ENCODE data around the gene ROR1.

ROR1 gene

GRCh38 chr1:63773815-63774616 is at the start of gene ROR1:
ROR1 (plus strand) TSS chr1:63774017.
- DNase-seq = peak; percentile 76

GRCh38 chr1:63724375-63724899 is 49.4 kb upstream of the ROR1 start:
- no peak for DNase-seq

DNA sequence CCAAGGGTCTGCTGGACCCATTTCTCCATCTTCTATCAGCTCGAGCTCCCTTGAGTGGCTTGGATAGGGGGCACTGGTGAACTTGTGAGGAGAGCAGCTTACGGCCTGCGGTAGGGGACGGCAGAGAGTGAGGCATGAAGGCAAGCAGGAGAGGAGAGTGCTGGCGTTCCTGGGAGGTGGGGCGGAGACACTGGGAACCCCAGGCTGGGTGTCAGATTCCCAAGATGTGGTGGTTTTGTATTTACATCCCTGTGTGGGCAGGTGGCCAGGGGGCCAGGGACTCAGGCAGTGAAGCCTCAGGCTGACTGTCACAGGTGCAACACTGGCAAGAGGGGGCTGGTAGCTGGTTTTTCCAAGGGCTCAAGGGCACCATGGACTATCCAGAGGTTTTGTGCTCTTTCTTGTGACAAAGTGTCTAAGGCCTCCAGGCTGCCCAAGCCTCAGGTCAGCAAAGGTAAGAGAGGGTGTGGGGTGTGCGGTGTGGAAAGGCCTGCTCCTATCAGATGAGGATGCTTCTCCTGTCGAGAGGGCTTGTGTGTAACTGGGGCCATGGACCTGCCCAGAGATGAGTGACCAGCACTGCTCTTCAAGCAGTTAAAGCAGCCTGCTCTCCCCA is 45.1 kb upstream of the ROR1 start:
- no peak for DNase-seq

DNA sequence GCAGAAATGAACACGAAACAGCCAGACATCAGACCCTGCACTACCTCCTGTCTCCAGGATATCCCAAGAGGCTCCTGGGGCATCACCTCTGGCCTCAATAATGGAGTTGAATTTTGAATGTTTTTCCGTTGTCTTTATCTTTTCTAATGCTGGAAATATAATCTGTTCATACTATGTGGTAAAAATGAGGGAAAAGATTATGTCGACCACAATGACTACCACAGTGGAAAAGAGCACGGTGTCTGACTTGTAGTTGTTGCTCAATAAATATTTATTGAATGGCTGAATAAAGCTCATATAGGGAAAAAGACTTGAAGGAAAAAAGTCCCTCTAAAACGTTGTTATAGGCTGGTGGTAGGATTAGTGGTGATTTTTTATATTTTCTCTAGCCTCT is 44.6 kb upstream of the ROR1 start:
- DNase-seq = no peak

- DNase-seq = no peak
Measured at GRCh38 chr1:63730211-63730610, 43.6 kb upstream of the ROR1 start.

GRCh38 chr1:63731117-63732043 is 42.4 kb upstream of the ROR1 start:
- DNase-seq = no peak

GRCh38 chr1:63732666-63733065 is 41.2 kb upstream of the ROR1 start:
- DNase-seq = no peak

GRCh38 chr1:63738772-63739171 is 35.0 kb upstream of the ROR1 start:
- no peak for DNase-seq

DNA sequence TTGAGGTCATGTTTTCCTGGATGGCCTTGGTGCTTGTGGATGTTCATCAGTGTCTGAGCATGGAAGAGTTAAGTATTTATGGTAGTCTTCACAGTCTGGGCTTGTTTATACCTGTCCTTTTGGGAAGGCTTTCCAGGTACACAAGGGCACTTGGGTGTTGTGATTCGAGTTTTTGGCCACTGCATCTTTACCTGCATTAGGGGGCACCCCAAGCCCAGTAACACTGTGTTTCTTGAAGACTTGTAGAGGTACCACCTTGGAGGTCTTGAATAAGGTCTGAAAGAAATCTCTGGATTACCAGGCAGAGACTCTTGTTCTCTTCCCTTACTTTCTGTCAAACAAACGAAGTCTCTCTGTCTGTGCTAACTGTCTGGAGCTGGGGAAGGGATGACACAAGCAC is 34.4 kb upstream of the ROR1 start:
- no peak for DNase-seq

GRCh38 chr1:63740432-63740831 is 33.4 kb upstream of the ROR1 start:
- DNase-seq = no peak

DNA sequence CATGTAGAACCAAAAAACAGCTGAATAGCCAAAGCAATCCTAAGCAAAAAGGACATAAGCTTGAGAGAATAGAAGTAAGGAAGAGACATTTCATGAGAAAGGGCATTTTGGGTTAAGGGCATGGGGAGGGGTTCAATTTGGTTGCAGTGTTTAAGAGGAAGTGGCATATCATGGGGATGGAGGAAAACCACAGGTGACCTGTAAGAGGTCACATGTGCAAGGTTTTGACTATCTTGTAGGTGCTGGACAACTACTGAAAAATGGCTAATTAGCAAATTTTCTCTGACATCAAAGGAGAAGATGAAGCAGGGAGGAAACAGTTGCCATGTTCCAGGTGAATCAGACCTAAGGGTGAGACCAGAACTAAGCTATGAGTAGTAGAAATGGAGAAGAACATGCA is 31.3 kb upstream of the ROR1 start:
- no peak for DNase-seq

DNA sequence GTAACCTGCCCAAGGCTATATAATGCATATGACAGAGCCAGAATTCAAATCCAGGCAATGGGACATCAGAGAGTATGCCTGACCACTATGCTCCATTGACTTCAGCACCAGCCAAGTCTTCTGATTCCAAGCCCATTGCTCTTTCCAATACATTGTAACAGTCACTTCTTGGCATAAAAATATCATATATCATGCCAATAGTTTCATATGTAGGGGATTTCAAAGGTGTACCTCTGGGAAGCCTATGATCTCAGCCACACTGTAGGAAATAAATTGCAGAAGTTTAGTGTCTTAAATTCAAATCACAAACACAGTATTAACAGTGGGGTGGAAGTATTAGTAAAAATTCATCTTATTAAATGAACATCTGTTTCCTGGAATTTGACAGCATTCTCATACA is 30.0 kb upstream of the ROR1 start:
- DNase-seq = no peak

- no peak for DNase-seq
Measured at GRCh38 chr1:63746129-63746864, 27.5 kb upstream of the ROR1 start.

DNA sequence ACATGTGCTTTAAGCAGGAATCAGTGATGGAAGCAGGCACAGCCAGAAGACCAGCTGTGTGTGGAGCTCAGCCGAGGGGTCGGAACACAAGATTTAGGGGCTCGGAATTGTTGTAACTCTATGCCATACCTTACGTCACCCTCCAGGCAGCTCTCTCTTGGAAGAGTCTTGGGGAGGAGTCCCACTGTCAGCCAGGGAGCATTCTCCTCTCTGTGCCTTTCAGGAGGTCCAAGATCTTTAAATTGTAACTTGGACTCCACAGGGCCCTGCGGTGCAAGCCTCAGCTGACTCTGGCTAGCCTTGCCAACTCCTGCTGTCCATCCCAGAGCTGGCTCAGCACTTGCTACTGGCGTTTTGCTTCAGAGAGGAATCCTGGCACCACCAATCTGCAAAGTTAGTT is 26.4 kb upstream of the ROR1 start:
- no peak for DNase-seq

DNA sequence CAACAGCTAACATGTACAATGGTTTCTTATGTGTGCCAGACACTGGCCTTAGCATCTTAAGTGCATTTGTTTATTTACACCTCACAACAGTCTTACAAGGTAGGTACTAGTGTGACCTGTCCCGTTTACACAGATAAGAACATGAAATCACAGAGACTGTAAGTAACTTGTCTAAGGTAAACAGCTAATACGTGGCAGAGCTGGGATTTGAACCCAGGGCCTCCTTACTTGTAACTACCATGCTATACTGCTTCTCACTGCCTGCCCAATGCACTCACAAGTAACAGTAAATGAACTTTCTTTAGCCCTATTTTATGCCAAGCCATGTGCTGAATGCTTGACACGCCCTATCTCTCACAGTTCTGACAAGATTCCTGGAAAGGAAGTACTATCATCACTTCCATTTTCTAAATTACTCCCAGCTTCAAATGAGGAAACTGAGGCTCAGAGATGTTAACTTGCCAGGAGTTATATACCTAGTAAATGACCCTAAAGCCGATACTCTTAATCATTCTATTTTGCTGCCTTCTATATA is 25.7 kb upstream of the ROR1 start:
- DNase-seq = no peak

- no peak for DNase-seq
Measured at GRCh38 chr1:63748641-63749040, 25.2 kb upstream of the ROR1 start.

DNA sequence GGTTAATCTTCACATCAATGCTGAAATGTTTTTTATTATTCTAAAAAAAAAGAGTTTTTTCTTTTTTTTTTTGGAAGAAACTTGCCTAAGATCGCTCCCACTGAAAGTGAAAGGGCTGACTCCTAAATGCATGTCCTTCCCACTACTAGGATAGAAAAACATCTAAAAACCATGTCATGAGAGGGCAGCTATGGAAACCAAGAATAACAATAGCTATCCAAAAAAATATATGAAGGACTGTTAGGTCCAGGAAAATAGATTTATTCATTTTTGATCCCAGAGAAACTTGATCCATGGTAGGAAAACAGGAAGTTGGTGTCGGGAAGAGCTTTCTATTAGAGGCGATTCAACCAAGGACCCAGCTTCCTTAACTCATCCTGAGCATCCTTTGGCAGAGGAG is 23.1 kb upstream of the ROR1 start:
- DNase-seq = no peak

DNA sequence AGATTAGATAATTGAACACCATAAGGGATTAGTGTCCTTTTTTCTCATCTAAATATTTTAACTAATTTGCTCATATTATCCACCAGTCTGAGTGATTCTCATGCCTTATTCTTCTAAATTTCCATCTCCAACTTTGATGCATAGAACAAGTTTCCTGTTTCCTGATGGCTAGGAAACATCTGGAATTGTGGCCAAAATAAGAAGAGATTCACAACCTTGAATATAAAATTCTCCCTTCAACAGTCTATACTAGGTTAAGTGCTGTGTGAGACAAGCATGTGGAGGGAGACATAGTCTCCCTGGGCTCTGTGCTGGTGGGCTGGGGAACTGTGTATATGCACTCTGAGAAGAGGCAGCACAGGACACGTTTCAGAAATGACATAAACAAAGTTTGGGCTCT is 21.6 kb upstream of the ROR1 start:
- DNase-seq = no peak

DNA sequence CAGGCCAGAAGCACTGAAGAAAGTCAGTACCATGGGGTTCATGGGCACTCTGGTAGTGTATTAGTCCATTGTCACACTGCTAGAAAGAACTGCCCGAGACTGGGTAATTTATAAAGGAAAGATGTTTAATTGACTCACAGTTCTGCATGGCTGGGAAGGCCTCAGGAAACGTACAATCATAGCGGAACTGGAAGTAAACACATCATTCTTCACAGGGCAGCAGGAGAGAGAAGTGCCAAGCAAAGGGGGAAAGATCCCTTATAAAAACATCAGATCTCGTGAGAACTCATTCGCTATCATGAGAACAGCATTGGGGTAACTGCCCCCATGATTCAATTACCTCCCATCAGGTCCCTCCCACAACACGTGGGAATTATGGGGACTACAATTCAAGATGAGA is 20.2 kb upstream of the ROR1 start:
- no peak for DNase-seq

GRCh38 chr1:63756839-63757238 is 17.0 kb upstream of the ROR1 start:
- no peak for DNase-seq

DNA sequence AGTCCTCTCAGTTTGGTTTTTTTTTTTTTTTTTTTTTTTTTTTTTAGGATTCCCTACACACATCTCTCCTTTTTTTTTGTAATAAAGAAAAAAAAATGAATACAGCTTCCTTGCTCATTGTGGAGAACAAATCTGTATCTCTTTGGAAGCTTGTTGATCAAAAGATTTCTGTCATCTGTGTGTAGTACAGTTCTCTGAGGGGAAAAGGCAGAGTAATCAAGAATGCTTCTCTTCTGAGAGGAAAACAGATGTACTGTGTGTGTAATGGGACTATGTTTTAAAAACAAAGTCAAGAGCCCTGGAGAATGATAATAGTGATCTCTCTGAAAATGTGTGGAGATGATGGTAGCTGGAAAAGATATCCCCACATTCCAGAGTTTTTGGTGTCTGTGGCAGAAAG is 16.5 kb upstream of the ROR1 start:
- no peak for DNase-seq

GRCh38 chr1:63758791-63759190 is 15.0 kb upstream of the ROR1 start:
- DNase-seq = no peak

DNA sequence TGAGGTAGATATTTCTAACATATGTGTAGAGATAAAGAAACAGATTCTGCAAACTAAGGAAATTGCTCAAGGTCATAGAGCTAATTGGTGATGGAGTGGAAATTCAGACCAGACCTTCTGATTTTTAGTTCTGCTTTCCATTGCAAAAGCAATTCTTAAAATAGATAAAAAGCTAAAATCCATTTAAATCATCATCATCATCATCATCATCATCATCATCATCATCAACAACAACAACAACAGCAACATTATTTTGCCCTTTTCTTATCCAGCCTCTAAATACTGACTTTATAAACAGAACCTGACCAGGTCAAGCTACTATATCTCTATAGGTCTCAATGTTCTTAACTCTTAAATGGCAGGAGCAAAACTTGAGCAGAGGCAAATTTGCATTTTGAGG is 14.0 kb upstream of the ROR1 start:
- DNase-seq = no peak

All from COR-L47 (cell line).